Esophagus squamous epithelium (tissue), 5 donors: ENCODE measurements around the gene DDOST. TPM values are rescaled to one million over a fixed set of nuclear protein-coding genes. Genes with fewer than 3 reads are reported as not detected.

Experiments used
- DNase-seq: peaks from one replicate; lab custom pipeline; 2025; lab: John Stamatoyannopoulos, UW
- H3K27ac ChIP-seq, 4 donors: fragments of 200-600 bp; sonication (generic); one replicate each; pipeline ENCODE4 v1.5.1; 2016 to 2019; ENCODE audit warnings: mild to moderate bottlenecking in 1 of 4
- H3K27me3 ChIP-seq, 4 donors: fragments of 200-600 bp; sonication (generic); 1 replicate in 3 of 4; 2 replicates in 1 of 4; pipeline versions ENCODE4 v1.5.1 to v1.6.0; 2017 to 2021; ENCODE audit warnings: antibody characterized with exemption in 1 of 4
- H3K36me3 ChIP-seq, 3 donors: fragments of 200-600 bp; sonication (generic); one replicate each; pipeline ENCODE4 v1.5.1; 2016 to 2019
- H3K4me1 ChIP-seq, 3 donors: fragments of 200-600 bp; sonication (generic); one replicate each; pipeline ENCODE4 v1.5.1; 2017 to 2019
- H3K4me3 ChIP-seq, 4 donors: fragments of 200-600 bp; sonication (generic); 1 replicate in 3 of 4; 2 replicates in 1 of 4; pipeline ENCODE4 v1.5.1; 2016 to 2019; ENCODE audit warnings: mild to moderate bottlenecking in 2 of 4, moderate library complexity in 1 of 4
- H3K9me3 ChIP-seq, 3 donors: fragments of 200-600 bp; sonication (generic); one replicate each; pipeline ENCODE4 v1.5.1; 2016 to 2019
- CTCF ChIP-seq, 6 experiments: fragments of 450-650 bp in 4 of 6; fragments of 200-600 bp in 2 of 6; sonication (generic) in 2 of 6; IDR thresholded peaks; one replicate each; pipeline ENCODE4 v1.5.1; 2016 to 2019; ENCODE audit warnings: antibody characterized with exemption in 6 of 6, mild to moderate bottlenecking in 4 of 6, moderate library complexity in 4 of 6
- POLR2A ChIP-seq, 4 donors: fragments of 450-650 bp; IDR thresholded peaks; one replicate each; pipeline ENCODE4 v1.6.1; 2017; ENCODE audit warnings: antibody characterized with exemption in 4 of 4, mild to moderate bottlenecking in 4 of 4, moderate library complexity in 3 of 4
- WGBS, 2 donors: methylation state at CpG; one replicate each; pipeline ENCODE4 v1.1.5; 2018; 5-methylcytosine and 5-hydroxymethylcytosine counted together
- intact Hi-C: fragments of 100-400 bp; cut with DNase I; formaldehyde crosslinking; loops from one replicate; pipeline ENCODE4 v1.15.0; 2022
- total RNA-seq, 4 donors: library from RNA; depleted of rRNA; stranded (reverse); fragments of >200 nt; gene quantifications; one replicate each; pipeline ENCODE4 v1.1.0, GENCODE V29; 2016
- donor health status: DM: yes; HTN: yes; CAD: no.

DDOST gene
- total RNA-seq, 4 donors from 2014 or later = 106 to 183 (median 127) TPM

GRCh38 chr1:20693623-20694022 lies 32.5 kb upstream of the DDOST start:
- Histone ChIP-seq H3K9me3 (no peaks in the 10 kb centered on the region), H3K27ac (no peak overlapping the region), H3K4me3 (no peak overlapping the region), H3K4me1 (peaks cover 4 to 18% (median 12%) of the 10 kb centered on the region in 3 donors), H3K27me3 (no peaks in the 10 kb centered on the region), H3K36me3 (no peaks in the 10 kb centered on the region)
- no peak for TF ChIP-seq POLR2A (IDR thresholded peaks at IDR 0.05)
- TF ChIP-seq CTCF (IDR thresholded peaks at IDR 0.05) = no peak
- no peak for DNase-seq
- 72 to 94% methylated on average over 2 of the region's 2 CpGs for WGBS, 2 donors
- intact Hi-C loops = no loop called here

- H3K9me3 ChIP-seq = no peaks in the 10 kb centered on the region
- H3K4me1 ChIP-seq = peaks cover 4 to 10% (median 6%) of the 10 kb centered on the region in 3 donors
- TF ChIP-seq POLR2A (IDR thresholded peaks at IDR 0.05) (no peak), CTCF (IDR thresholded peaks at IDR 0.05) (no peak)
- no peak overlapping the region for H3K4me3 ChIP-seq
- H3K27ac ChIP-seq = no peak overlapping the region
- no peaks in the 10 kb centered on the region for H3K36me3 ChIP-seq
- intact Hi-C loops = no loop called here
- H3K27me3 ChIP-seq = no peaks in the 10 kb centered on the region
- WGBS, 2 donors = 82 to 95% methylated on average over 1 of the region's 1 CpG
- no peak for DNase-seq
Observed at GRCh38 chr1:20691872-20692271, 30.7 kb upstream of the DDOST start.

- TF ChIP-seq POLR2A (IDR thresholded peaks at IDR 0.05) = no peak
- no peak for TF ChIP-seq CTCF (IDR thresholded peaks at IDR 0.05)
- H3K4me1 ChIP-seq = peaks cover 0 to 5% (median 0%) of the 10 kb centered on the region in 3 donors
- 65 to 87% methylated on average over 3 of the region's 3 CpGs for WGBS, 2 donors
- H3K9me3 ChIP-seq = no peaks in the 10 kb centered on the region
- no peaks in the 10 kb centered on the region for H3K27me3 ChIP-seq
- intact Hi-C loops = no loop called here
- H3K27ac ChIP-seq = no peak overlapping the region
- H3K36me3 ChIP-seq = no peaks in the 10 kb centered on the region
- H3K4me3 ChIP-seq = no peak overlapping the region
- no peak for DNase-seq
Observed at GRCh38 chr1:20689645-20690056, 28.5 kb upstream of the DDOST start.

- Histone ChIP-seq H3K36me3 (no peaks in the 10 kb centered on the region), H3K9me3 (no peaks in the 10 kb centered on the region), H3K27me3 (no peaks in the 10 kb centered on the region), H3K4me1 (peaks cover 0 to 5% (median 0%) of the 10 kb centered on the region in 3 donors), H3K27ac (no peak overlapping the region), H3K4me3 (no peak overlapping the region)
- intact Hi-C loops = no loop called here
- TF ChIP-seq CTCF (IDR thresholded peaks at IDR 0.05) (no peak), POLR2A (IDR thresholded peaks at IDR 0.05) (no peak)
- WGBS, 2 donors = 71 to 73% methylated on average over 5 to 10 of the region's 26 CpGs
- DNase-seq = no peak
Observed at GRCh38 chr1:20686883-20687725, 25.9 kb upstream of the DDOST start.

- Histone ChIP-seq H3K27ac (peak overlapping the region in 3 of 4 donors; percentile 38 to 73 (median 70)), H3K27me3 (no peaks in the 10 kb centered on the region), H3K4me3 (no peak overlapping the region), H3K36me3 (no peaks in the 10 kb centered on the region), H3K9me3 (no peaks in the 10 kb centered on the region), H3K4me1 (peaks cover 0 to 5% (median 0%) of the 10 kb centered on the region in 3 donors)
- TF ChIP-seq CTCF (IDR thresholded peaks at IDR 0.05) = no peak
- TF ChIP-seq POLR2A (IDR thresholded peaks at IDR 0.05) = no peak
- WGBS, 2 donors = 56 to 82% methylated on average over 2 to 11 of the region's 12 CpGs
- no peak for DNase-seq
- intact Hi-C loops = no loop called here
Observed at GRCh38 chr1:20685741-20686140, 24.6 kb upstream of the DDOST start.
